Measurements from ENCODE around the gene DENND1C. TPM values are rescaled to one million over a fixed set of nuclear protein-coding genes. Genes with fewer than 3 reads are reported as not detected.

The DENND1C gene
- total and polyA plus RNA-seq, 8 donors, result 6.7 to 22.1 (median 18.8) TPM

DNA sequence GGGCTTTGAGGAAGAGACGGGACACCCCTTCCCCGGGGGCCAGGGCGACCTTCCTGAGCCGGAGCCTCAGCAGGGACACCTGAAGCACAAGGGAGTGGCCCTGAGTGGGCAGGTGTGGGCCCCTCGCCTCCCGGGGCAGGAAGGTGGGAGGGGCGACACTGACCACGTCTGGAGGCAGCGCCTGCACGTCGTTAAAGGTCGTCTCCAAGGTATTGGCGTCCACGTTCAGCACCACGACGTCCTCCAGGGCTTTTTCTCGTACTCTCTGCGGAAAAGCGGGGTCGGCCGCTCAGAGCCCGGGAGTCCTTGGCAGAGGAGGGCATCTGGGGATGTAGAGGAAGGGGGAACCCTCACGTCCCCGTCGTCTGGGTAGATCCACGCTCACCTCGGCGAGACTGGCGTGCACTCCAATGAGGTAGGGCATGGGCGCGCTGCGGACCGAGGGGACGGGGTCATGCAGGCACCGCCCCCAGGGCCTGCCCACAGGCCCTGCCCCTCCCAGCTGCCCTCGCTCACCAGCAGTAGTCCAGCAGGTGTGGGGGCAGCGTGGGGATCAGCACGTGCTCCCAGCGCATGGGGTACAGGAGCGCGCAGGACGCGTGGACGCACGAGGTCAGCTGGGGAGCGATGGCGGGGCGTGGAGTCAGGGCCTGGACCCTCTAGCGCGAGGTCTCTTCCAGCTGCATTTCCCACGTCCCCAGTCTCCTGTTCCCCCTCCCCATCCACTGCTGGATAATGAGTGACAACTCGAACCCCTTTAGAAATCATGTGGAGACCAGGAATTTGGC, 6.1 kb downstream of the DENND1C start:
- peak; percentile 18 for ATAC-seq

DNA sequence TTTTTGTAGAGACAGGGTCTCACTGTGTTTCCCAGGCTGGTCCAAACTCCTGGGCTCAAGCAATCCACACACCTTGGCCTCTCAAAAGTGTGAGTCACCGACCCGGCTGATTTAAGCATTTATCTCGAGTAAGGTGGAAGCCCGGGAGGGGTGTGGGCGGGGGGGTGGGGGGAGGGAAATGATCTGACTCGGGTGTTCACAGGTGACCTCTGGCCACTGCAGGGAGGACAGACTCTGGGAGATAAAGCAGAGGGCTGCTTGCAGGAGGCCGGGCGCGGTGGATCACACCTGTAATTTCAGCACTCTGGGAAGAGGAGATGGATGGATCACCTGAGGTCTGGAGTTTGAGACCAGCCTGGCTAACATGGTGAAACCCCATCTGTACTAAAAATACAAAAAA, 7.9 kb downstream of the DENND1C start:
- no peak overlapping the region for H3K27ac ChIP-seq
- ATAC-seq (peak; percentile 7), DNase-seq (no peak)
- intact Hi-C loops (cut with DNase I), result no loop called here
- TF ChIP-seq, protein P1, sequence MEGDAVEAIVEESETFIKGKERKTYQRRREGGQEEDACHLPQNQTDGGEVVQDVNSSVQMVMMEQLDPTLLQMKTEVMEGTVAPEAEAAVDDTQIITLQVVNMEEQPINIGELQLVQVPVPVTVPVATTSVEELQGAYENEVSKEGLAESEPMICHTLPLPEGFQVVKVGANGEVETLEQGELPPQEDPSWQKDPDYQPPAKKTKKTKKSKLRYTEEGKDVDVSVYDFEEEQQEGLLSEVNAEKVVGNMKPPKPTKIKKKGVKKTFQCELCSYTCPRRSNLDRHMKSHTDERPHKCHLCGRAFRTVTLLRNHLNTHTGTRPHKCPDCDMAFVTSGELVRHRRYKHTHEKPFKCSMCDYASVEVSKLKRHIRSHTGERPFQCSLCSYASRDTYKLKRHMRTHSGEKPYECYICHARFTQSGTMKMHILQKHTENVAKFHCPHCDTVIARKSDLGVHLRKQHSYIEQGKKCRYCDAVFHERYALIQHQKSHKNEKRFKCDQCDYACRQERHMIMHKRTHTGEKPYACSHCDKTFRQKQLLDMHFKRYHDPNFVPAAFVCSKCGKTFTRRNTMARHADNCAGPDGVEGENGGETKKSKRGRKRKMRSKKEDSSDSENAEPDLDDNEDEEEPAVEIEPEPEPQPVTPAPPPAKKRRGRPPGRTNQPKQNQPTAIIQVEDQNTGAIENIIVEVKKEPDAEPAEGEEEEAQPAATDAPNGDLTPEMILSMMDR (IDR thresholded peaks at IDR 0.05), result no peak
- H3K4me3 ChIP-seq, result no peak overlapping the region
- H3K9me3 ChIP-seq, result no peaks in the 10 kb centered on the region
- H3K27me3 ChIP-seq, result peaks cover 5 to 27% of the 10 kb centered on the region in 2 donors
- peaks cover 0 to 62% of the 10 kb centered on the region in 2 donors for H3K36me3 ChIP-seq
- H3K4me1 ChIP-seq, result no peaks in the 10 kb centered on the region

More for the DNA sequence above, 6.1 kb downstream of the DENND1C start:
- TF ChIP-seq, protein P1 (IDR thresholded peaks at IDR 0.05), result no peak
- peaks cover 0 to under 1% of the 10 kb centered on the region in 2 donors for H3K4me1 ChIP-seq
- peak overlapping the region in 1 of 2 donors; percentile 9 for H3K4me3 ChIP-seq
- H3K27ac ChIP-seq, result no peak overlapping the region
- intact Hi-C loops (cut with DNase I), result no loop called here
- H3K9me3 ChIP-seq, result no peaks in the 10 kb centered on the region
- peaks cover 0 to 51% of the 10 kb centered on the region in 2 donors for H3K36me3 ChIP-seq
- peaks cover 5 to 27% of the 10 kb centered on the region in 2 donors for H3K27me3 ChIP-seq
- no peak for DNase-seq

DNA sequence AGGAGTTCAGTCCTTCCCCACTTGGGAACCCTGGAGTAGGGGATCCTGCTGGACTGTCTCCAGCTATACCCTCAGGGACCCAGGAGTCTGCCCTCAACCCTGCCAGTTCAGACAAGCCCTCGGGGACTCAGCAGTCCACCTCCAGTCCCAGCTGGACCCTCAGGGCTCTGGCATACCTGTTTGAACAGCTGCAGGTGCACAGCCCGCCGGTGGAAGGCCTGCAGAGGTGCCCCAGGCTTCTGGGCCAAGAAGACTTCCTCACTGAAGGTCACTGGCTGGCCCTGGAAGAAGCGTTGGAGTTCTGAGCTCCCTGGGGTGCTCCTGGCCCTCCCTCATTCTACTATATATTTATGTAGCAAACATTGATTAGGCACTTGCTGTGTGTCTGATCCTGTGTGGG, 8.9 kb downstream of the DENND1C start:
- ATAC-seq, result no peak
- TF ChIP-seq, protein P1 (IDR thresholded peaks at IDR 0.05), result no peak
- DNase-seq, result no peak
- Histone ChIP-seq H3K4me1 (no peaks in the 10 kb centered on the region), H3K36me3 (peaks cover 0 to 70% of the 10 kb centered on the region in 2 donors), H3K4me3 (no peak overlapping the region), H3K27ac (no peak overlapping the region), H3K27me3 (peaks cover 5 to 27% of the 10 kb centered on the region in 2 donors), H3K9me3 (no peaks in the 10 kb centered on the region)
- intact Hi-C loops (cut with DNase I), result no loop called here

DNA sequence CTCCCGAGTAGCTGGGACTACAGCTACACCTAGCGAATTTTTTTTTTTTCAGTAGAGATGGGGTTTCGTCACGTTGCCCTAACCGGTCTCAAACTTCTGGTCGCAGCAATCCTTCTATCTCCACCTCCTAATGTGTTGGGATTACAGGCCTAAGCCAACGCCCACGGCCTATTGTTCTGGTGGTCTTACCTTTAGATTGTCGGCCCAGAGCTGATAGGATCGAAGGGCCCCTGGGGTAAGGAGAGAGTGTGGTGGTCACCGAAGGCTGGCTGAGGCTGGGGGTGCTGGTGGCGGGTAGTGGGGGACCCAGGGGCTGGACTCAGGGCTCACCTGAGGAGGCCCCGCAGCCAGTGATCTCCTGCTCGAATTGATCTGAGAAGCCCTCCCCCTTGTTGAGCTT, 10.5 kb downstream of the DENND1C start:
- H3K27ac ChIP-seq, result no peak overlapping the region
- TF ChIP-seq, protein P1 (IDR thresholded peaks at IDR 0.05), result no peak
- no peak for ATAC-seq
- no peak overlapping the region for H3K4me3 ChIP-seq
- peaks cover 0 to 75% of the 10 kb centered on the region in 2 donors for H3K36me3 ChIP-seq
- H3K27me3 ChIP-seq, result peaks cover 5 to 14% of the 10 kb centered on the region in 2 donors
- no peaks in the 10 kb centered on the region for H3K9me3 ChIP-seq
- no peaks in the 10 kb centered on the region for H3K4me1 ChIP-seq
- intact Hi-C loops (cut with DNase I), result no loop called here
- DNase-seq, result no peak

DNA sequence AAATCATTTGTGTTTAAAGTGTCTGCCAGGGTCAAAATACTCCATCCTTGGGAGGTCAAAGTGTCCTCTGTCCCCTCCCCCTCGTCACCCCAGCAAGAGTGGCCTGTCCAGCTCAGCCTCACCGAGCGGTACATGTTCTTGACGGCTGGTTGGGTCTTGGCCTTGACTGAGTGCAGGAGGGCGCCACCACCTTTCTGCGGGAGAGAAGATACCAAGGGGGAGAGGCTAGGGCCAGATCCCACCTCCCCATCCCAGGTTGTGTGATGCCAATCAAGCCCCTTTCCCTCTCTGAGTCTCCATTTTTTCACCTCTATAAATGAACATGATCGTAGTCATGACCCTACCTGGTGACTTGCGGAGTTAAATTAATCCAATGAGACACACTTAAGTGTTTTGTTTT, 11.4 kb downstream of the DENND1C start:
- intact Hi-C loops (cut with DNase I), result no loop called here
- no peaks in the 10 kb centered on the region for H3K9me3 ChIP-seq
- DNase-seq (no peak), ATAC-seq (no peak)
- no peak overlapping the region for H3K4me3 ChIP-seq
- no peaks in the 10 kb centered on the region for H3K4me1 ChIP-seq
- TF ChIP-seq, protein P1 (IDR thresholded peaks at IDR 0.05), result no peak
- peaks cover 0 to 13% of the 10 kb centered on the region in 2 donors for H3K27me3 ChIP-seq
- no peak overlapping the region for H3K27ac ChIP-seq
- peaks cover 0 to 68% of the 10 kb centered on the region in 2 donors for H3K36me3 ChIP-seq

Measured in left lung (tissue), 10 donors.